ENCODE data around the gene RPS6KA5. TPM values are rescaled to one million over a fixed set of nuclear protein-coding genes. Genes with fewer than 3 reads are reported as not detected.

RPS6KA5 gene
- total and polyA plus RNA-seq, 2 donors (not counting 1 experiment from before 2014, with no cell fraction given): 0.59 to 2.0 TPM

GRCh38 chr14:91048676-91049075 lies 11.8 kb downstream of the RPS6KA5 start:
- Histone ChIP-seq H3K9ac (ENCODE audit: insufficient read depth, low read length) (no peak overlapping the region), H3K27me3 (ENCODE audit: control insufficient read depth, insufficient read depth, low read length) (no peaks in the 10 kb centered on the region), H3K4me3 (replicated peaks in 1 of 4; ENCODE audit: control extremely low read depth in 1 of 4, insufficient read depth in 1 of 4, low read depth in 3 of 4, low read length in 4 of 4) (no peak overlapping the region), H3K79me2 (ENCODE audit: control insufficient read depth, insufficient read depth, low read length) (no peaks in the 10 kb centered on the region), H3K4me1 (ENCODE audit: control insufficient read depth, extremely low read depth, insufficient read depth, low read length) (no peaks in the 10 kb centered on the region), H3K4me2 (ENCODE audit: extremely low read depth, insufficient read depth, low read length) (no peak overlapping the region), H3K27ac (ENCODE audit: insufficient read depth, low read length) (no peak overlapping the region), H3K36me3 (ENCODE audit: control insufficient read depth, insufficient read depth, low read length) (no peaks in the 10 kb centered on the region), H2AFZ (ENCODE audit: low read length) (no peak overlapping the region), H4K20me1 (ENCODE audit: control insufficient read depth, extremely low read depth, insufficient read depth, low read length) (no peaks in the 10 kb centered on the region), H3K9me3 (ENCODE audit: control insufficient read depth, insufficient read depth, low read depth, low read length) (no peaks in the 10 kb centered on the region)
- DNase-seq (ENCODE audit: low read depth in 2 of 2): no peak
- TF ChIP-seq CTCF (conservative IDR thresholded peaks at IDR 0.05 in 1 of 2, IDR thresholded peaks at IDR 0.05 in 1 of 2; ENCODE audit: low read depth in 1 of 2, low read length in 2 of 2): no peak
- TF ChIP-seq EZH2 (IDR thresholded peaks at IDR 0.05; ENCODE audit: low read length, missing control alignments): no peak

- H3K4me1 ChIP-seq (ENCODE audit: control insufficient read depth, extremely low read depth, insufficient read depth, low read length): no peaks in the 10 kb centered on the region
- no peak overlapping the region for H3K4me2 ChIP-seq (ENCODE audit: extremely low read depth, insufficient read depth, low read length)
- no peak for TF ChIP-seq CTCF (conservative IDR thresholded peaks at IDR 0.05 in 1 of 2, IDR thresholded peaks at IDR 0.05 in 1 of 2; ENCODE audit: low read depth in 1 of 2, low read length in 2 of 2)
- no peak for TF ChIP-seq EZH2 (IDR thresholded peaks at IDR 0.05; ENCODE audit: low read length, missing control alignments)
- H2AFZ ChIP-seq (ENCODE audit: low read length): no peak overlapping the region
- H3K9ac ChIP-seq (ENCODE audit: insufficient read depth, low read length): no peak overlapping the region
- no peak overlapping the region for H3K27ac ChIP-seq (ENCODE audit: insufficient read depth, low read length)
- no peak overlapping the region for H3K4me3 ChIP-seq (replicated peaks in 1 of 4; ENCODE audit: control extremely low read depth in 1 of 4, insufficient read depth in 1 of 4, low read depth in 3 of 4, low read length in 4 of 4)
- H3K36me3 ChIP-seq (ENCODE audit: control insufficient read depth, insufficient read depth, low read length): no peaks in the 10 kb centered on the region
- H3K27me3 ChIP-seq (ENCODE audit: control insufficient read depth, insufficient read depth, low read length): no peaks in the 10 kb centered on the region
- H4K20me1 ChIP-seq (ENCODE audit: control insufficient read depth, extremely low read depth, insufficient read depth, low read length): no peaks in the 10 kb centered on the region
- DNase-seq (ENCODE audit: low read depth in 2 of 2): no peak
- no peaks in the 10 kb centered on the region for H3K9me3 ChIP-seq (ENCODE audit: control insufficient read depth, insufficient read depth, low read depth, low read length)
- no peaks in the 10 kb centered on the region for H3K79me2 ChIP-seq (ENCODE audit: control insufficient read depth, insufficient read depth, low read length)
Observed at GRCh38 chr14:91048265-91048664, 12.2 kb downstream of the RPS6KA5 start.

GRCh38 chr14:91047174-91047753 lies 13.2 kb downstream of the RPS6KA5 start:
- no peaks in the 10 kb centered on the region for H3K36me3 ChIP-seq (ENCODE audit: control insufficient read depth, insufficient read depth, low read length)
- peak in 1 of 2 donors; percentile 22 for DNase-seq (ENCODE audit: low read depth in 2 of 2)
- H3K27me3 ChIP-seq (ENCODE audit: control insufficient read depth, insufficient read depth, low read length): no peaks in the 10 kb centered on the region
- no peak overlapping the region for H3K9ac ChIP-seq (ENCODE audit: insufficient read depth, low read length)
- H3K4me3 ChIP-seq (replicated peaks in 1 of 4; ENCODE audit: control extremely low read depth in 1 of 4, insufficient read depth in 1 of 4, low read depth in 3 of 4, low read length in 4 of 4): no peak overlapping the region
- TF ChIP-seq EZH2 (IDR thresholded peaks at IDR 0.05; ENCODE audit: low read length, missing control alignments) (no peak), CTCF (conservative IDR thresholded peaks at IDR 0.05 in 1 of 2, IDR thresholded peaks at IDR 0.05 in 1 of 2; ENCODE audit: low read depth in 1 of 2, low read length in 2 of 2) (no peak)
- H3K27ac ChIP-seq (ENCODE audit: insufficient read depth, low read length): no peak overlapping the region
- no peaks in the 10 kb centered on the region for H3K79me2 ChIP-seq (ENCODE audit: control insufficient read depth, insufficient read depth, low read length)
- H2AFZ ChIP-seq (ENCODE audit: low read length): no peak overlapping the region
- H4K20me1 ChIP-seq (ENCODE audit: control insufficient read depth, extremely low read depth, insufficient read depth, low read length): no peaks in the 10 kb centered on the region
- H3K9me3 ChIP-seq (ENCODE audit: control insufficient read depth, insufficient read depth, low read depth, low read length): no peaks in the 10 kb centered on the region
- no peaks in the 10 kb centered on the region for H3K4me1 ChIP-seq (ENCODE audit: control insufficient read depth, extremely low read depth, insufficient read depth, low read length)
- H3K4me2 ChIP-seq (ENCODE audit: extremely low read depth, insufficient read depth, low read length): no peak overlapping the region
